ENCODE measurements around the gene LDLRAD1.
A peak's percentile ranks its signal among the peaks of the same experiment; 100 is the strongest.

LDLRAD1 gene

DNA sequence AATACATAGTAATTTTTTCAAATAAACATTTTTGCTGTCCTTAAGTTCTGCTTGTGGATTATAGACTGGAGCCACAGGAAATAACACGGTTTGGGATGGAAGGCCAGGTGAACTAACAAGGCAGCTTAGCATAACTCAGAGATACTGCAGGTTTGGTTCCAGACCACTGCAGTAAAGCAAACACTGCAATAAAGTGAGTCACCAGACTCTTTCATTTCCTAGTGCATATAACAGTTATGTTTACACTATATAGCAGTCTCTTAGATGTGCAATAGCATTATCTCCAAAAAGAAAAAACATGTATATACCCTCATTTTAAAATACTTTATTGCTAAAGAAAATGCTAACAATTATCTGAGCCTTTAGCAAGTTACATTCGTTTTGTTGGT is 49.9 kb downstream of the LDLRAD1 start:
- DNase-seq (ENCODE audit: extremely low read depth, low read depth) = no peak
- TF ChIP-seq, protein P1, sequence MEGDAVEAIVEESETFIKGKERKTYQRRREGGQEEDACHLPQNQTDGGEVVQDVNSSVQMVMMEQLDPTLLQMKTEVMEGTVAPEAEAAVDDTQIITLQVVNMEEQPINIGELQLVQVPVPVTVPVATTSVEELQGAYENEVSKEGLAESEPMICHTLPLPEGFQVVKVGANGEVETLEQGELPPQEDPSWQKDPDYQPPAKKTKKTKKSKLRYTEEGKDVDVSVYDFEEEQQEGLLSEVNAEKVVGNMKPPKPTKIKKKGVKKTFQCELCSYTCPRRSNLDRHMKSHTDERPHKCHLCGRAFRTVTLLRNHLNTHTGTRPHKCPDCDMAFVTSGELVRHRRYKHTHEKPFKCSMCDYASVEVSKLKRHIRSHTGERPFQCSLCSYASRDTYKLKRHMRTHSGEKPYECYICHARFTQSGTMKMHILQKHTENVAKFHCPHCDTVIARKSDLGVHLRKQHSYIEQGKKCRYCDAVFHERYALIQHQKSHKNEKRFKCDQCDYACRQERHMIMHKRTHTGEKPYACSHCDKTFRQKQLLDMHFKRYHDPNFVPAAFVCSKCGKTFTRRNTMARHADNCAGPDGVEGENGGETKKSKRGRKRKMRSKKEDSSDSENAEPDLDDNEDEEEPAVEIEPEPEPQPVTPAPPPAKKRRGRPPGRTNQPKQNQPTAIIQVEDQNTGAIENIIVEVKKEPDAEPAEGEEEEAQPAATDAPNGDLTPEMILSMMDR (IDR thresholded peaks at IDR 0.05; ENCODE audit: low read depth, low read length) = no peak

DNA sequence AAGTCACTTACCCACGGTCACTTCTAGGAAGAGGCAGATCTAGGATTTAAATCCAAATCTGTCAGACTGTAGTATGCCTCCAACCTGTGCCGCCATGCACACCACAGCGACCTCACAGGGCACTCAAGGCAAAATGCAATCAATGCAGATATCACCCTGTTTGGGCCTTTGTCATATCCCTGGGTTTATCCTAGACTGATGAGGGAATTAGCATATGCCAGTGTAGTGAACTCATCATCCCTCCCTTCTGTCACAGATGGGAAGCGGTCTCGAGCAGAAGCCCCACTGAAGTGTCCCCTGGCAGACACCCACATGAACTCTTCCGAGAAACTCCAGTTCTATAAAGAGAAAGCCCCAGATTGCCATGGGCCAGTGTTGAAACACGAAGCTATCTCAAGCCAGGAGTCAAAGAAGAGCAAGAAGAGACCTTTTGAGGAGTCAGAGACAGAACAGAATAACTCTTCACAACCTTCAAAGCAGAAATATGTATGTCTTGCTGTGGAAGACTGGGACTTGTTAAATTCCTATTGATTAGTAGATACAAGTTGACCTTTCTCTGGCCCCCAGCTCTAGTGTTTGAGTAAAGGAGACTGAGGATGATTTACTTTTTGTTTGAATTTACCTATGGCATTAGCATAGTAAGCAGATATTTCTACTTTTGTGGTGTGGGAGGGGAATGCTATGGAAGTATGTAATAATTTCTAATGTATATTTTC is 50.4 kb downstream of the LDLRAD1 start:
- no peak for DNase-seq (ENCODE audit: extremely low read depth, low read depth)
- TF ChIP-seq, protein P1 (IDR thresholded peaks at IDR 0.05; ENCODE audit: low read depth, low read length) = no peak

DNA sequence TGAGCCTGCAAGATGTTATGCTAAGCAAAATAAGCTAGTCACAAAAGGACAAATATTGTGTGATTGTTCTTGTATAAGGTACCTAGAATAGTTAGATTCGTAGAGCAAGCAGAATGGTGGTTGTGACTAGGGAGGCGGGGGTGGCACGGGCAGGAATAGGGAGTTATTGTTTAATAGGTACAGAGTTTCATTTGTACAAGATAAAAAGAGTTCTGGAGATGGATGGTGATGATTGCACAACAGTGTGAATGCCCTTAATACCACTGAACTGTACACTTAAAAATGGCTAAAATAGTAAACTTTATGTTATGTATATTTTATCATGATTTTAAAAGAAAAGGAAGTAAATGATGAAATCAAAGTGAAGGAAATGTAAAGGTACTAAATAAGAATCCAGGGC is 51.2 kb downstream of the LDLRAD1 start:
- TF ChIP-seq, protein P1 (IDR thresholded peaks at IDR 0.05; ENCODE audit: low read depth, low read length) = no peak
- DNase-seq (ENCODE audit: extremely low read depth, low read depth) = no peak

DNA sequence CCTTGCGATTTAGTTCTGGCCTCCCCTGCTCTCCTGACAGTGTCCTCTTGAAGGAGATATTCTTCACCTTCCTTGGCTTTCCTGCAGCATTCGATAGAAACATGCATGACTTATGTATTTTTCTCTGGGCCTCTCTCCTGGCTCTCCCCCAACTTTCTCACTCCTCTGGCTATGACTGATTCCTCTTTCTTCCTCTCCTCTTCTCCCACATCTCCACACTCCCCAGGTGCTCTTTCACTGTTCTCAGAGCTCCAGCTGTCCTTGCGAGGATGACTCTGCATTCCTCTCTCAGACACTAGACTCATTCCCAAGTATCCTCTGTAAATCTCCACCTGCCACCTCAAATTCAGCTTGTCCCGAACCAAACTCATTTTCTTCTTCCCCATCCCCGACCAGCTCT is 53.9 kb downstream of the LDLRAD1 start:
- no peak for DNase-seq (ENCODE audit: extremely low read depth, low read depth)
- TF ChIP-seq, protein P1 (IDR thresholded peaks at IDR 0.05; ENCODE audit: low read depth, low read length) = no peak

DNA sequence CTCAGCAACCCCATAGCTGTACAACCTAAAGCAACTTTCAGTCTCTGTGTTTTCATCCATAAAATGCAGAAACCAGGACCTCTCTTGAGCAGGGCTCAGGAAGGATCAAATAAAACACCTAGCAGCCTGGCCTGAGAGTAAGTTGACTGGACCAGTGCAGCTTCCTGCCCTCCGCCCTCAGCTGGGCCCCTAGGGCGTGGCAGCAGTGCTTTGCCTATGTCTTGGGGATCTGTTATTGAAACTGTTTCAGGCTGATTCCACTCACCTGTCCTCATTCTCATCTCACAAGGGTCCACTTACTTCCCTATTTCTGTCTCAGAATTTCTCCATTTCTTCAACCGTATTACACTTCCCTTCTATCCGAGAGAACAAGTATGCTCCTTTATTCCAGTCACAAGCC is 54.5 kb downstream of the LDLRAD1 start:
- no peak for DNase-seq (ENCODE audit: extremely low read depth, low read depth)
- TF ChIP-seq, protein P1 (IDR thresholded peaks at IDR 0.05; ENCODE audit: low read depth, low read length) = no peak

DNA sequence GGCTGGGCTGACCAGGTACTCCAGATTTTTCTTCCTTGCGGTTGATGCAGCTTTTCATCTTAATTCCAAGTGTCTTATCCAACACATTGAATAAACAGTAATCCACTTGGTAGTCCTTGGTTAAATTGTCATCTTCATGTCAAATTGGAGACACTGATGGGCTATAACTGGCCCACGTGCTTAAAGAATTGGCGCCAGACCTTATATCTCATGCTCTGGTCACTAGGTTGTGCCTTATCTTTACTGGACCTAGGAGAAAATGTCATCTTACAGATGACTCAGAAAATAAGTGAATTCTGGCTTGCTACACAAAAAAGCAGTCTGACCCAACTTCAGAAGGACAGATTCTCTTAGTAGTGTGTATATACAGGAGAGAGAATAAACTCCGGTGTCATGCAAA is 55.6 kb downstream of the LDLRAD1 start:
- TF ChIP-seq, protein P1 (IDR thresholded peaks at IDR 0.05; ENCODE audit: low read depth, low read length) = no peak
- no peak for DNase-seq (ENCODE audit: extremely low read depth, low read depth)

DNA sequence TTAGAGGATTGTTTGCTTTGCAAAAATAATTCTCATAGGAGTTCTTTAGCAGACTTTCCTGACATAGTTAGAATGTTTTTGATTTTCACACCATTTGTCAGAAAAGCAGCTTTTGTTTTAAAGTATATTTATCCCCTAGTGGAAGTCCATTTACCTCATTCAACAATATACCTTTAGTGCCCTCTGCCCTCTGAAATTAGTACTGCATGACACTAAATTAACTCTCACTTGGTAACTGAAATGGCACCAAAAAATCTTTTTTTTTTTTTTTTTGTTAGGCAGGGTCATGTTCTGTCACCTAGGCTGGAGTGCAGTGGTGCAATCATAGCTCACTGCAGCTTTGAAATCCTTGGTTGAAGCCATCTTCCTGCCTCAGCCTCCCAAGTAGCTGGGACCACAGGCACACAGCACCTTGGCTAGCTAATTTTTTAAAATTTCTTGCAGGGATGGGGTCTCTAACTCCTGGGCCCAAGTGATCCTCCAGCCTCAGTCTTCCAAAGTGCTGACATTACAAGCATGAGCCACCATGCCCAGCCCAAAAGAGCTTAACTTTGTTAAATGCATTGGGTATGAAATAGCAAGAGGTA is 58.2 kb downstream of the LDLRAD1 start:
- no peak for DNase-seq (ENCODE audit: extremely low read depth, low read depth)

More for the DNA sequence above, 58.2 kb downstream of the LDLRAD1 start:
- TF ChIP-seq, protein P1 (IDR thresholded peaks at IDR 0.05; ENCODE audit: low read depth, low read length) = peak; percentile 40
